Measurements from ENCODE around the gene PBRM1. TPM values are rescaled to one million over a fixed set of nuclear protein-coding genes. Genes with fewer than 3 reads are reported as not detected.
A peak's percentile ranks its signal among the peaks of the same experiment; 100 is the strongest.

The PBRM1 gene
- polyA plus RNA-seq, 3 donors, result 26.1 to 72.9 (median 38.0) TPM

GRCh38 chr3:52521488-52521824 is 164.3 kb downstream of the PBRM1 start:
- Mint-ChIP-seq H3K4me3 (no peak overlapping the region), H3K27ac (no peak overlapping the region), H3K36me3 (peaks cover 79 to 95% of the 10 kb centered on the region in 2 donors), H3K27me3 (ENCODE audit: low read depth in 3 of 3) (peaks cover 1 to 4% (median 1%) of the 10 kb centered on the region in 3 donors), H3K4me1 (no peaks in the 10 kb centered on the region), H3K9me3 (no peaks in the 10 kb centered on the region)
- H3K27ac ChIP-seq (ENCODE audit: low read depth in 1 of 2, low read length in 2 of 2), result no peak overlapping the region
- no peaks in the 10 kb centered on the region for H3K9me3 ChIP-seq (replicated peaks in 1 of 2; ENCODE audit: control insufficient read depth in 1 of 2, insufficient read depth in 1 of 2, low read length in 2 of 2)
- H3K4me1 ChIP-seq (ENCODE audit: control insufficient read depth in 1 of 2, insufficient read depth in 2 of 2, low read length in 2 of 2), result no peaks in the 10 kb centered on the region
- no peaks in the 10 kb centered on the region for H3K27me3 ChIP-seq (ENCODE audit: control insufficient read depth in 2 of 2, insufficient read depth in 2 of 2, low read length in 2 of 2)
- H3K4me3 ChIP-seq (replicated peaks in 1 of 3; ENCODE audit: low read depth in 2 of 3, low read length in 3 of 3), result no peak overlapping the region
- TF ChIP-seq CTCF (IDR thresholded peaks at IDR 0.05), result no peak
- no peak overlapping the region for H3K4me2 ChIP-seq (replicated peaks; ENCODE audit: extremely low read depth, low read length, poor library complexity, severe bottlenecking)
- H3K36me3 ChIP-seq (replicated peaks in 1 of 2; ENCODE audit: control insufficient read depth in 1 of 2, insufficient read depth in 2 of 2, low read length in 2 of 2), result peaks cover 90 to 97% of the 10 kb centered on the region in 2 donors
- no peaks in the 10 kb centered on the region for H3K79me2 ChIP-seq (ENCODE audit: insufficient read depth, low read length)
- H2AFZ ChIP-seq (ENCODE audit: insufficient read depth, low read depth, low read length, poor library complexity, severe bottlenecking), result no peak overlapping the region
- DNase-seq, result no peak
- peaks cover 9% of the 10 kb centered on the region for H4K20me1 ChIP-seq (ENCODE audit: insufficient read depth, low read length)
- intact Hi-C loops (cut with micrococcal nuclease), result no loop called here
- WGBS (ENCODE audit: insufficient coverage), result 94% methylated on average over 5 of the region's 8 CpGs
- H3K9ac ChIP-seq (ENCODE audit: insufficient read depth, low read length, poor library complexity, severe bottlenecking), result no peak overlapping the region

- H3K4me1 ChIP-seq (ENCODE audit: control insufficient read depth in 1 of 2, insufficient read depth in 2 of 2, low read length in 2 of 2), result no peaks in the 10 kb centered on the region
- Mint-ChIP-seq H3K27ac (peak overlapping the region in 1 of 7 donors; percentile 67), H3K4me3 (no peak overlapping the region), H3K4me1 (no peaks in the 10 kb centered on the region), H3K27me3 (ENCODE audit: low read depth in 3 of 3) (peaks cover 1 to 4% (median 1%) of the 10 kb centered on the region in 3 donors), H3K9me3 (no peaks in the 10 kb centered on the region), H3K36me3 (peaks cover 81 to 96% of the 10 kb centered on the region in 2 donors)
- H3K9ac ChIP-seq (ENCODE audit: insufficient read depth, low read length, poor library complexity, severe bottlenecking), result no peak overlapping the region
- TF ChIP-seq CTCF (IDR thresholded peaks at IDR 0.05), result no peak
- no peaks in the 10 kb centered on the region for H3K27me3 ChIP-seq (ENCODE audit: control insufficient read depth in 2 of 2, insufficient read depth in 2 of 2, low read length in 2 of 2)
- 98% methylated on average over 17 of the region's 20 CpGs for WGBS (ENCODE audit: insufficient coverage)
- H2AFZ ChIP-seq (ENCODE audit: insufficient read depth, low read depth, low read length, poor library complexity, severe bottlenecking), result no peak overlapping the region
- no peak overlapping the region for H3K27ac ChIP-seq (ENCODE audit: low read depth in 1 of 2, low read length in 2 of 2)
- peaks cover 96 to 99% of the 10 kb centered on the region in 2 donors for H3K36me3 ChIP-seq (replicated peaks in 1 of 2; ENCODE audit: control insufficient read depth in 1 of 2, insufficient read depth in 2 of 2, low read length in 2 of 2)
- no peaks in the 10 kb centered on the region for H3K79me2 ChIP-seq (ENCODE audit: insufficient read depth, low read length)
- H3K4me2 ChIP-seq (replicated peaks; ENCODE audit: extremely low read depth, low read length, poor library complexity, severe bottlenecking), result no peak overlapping the region
- H4K20me1 ChIP-seq (ENCODE audit: insufficient read depth, low read length), result peaks cover 11% of the 10 kb centered on the region
- no peak overlapping the region for H3K4me3 ChIP-seq (replicated peaks in 1 of 3; ENCODE audit: low read depth in 2 of 3, low read length in 3 of 3)
- no peaks in the 10 kb centered on the region for H3K9me3 ChIP-seq (replicated peaks in 1 of 2; ENCODE audit: control insufficient read depth in 1 of 2, insufficient read depth in 1 of 2, low read length in 2 of 2)
- DNase-seq, result no peak
- intact Hi-C loops (cut with micrococcal nuclease), result no loop called here
These were observed 164.8 kb downstream of the PBRM1 start for GRCh38 chr3:52520716-52521487.
